Measurements from ENCODE around the gene VRK3. TPM values are rescaled to one million over a fixed set of nuclear protein-coding genes. Genes with fewer than 3 reads are reported as not detected.

The VRK3 gene
- total RNA-seq, 1 donor from 2014 or later, result 33.6 TPM

DNA sequence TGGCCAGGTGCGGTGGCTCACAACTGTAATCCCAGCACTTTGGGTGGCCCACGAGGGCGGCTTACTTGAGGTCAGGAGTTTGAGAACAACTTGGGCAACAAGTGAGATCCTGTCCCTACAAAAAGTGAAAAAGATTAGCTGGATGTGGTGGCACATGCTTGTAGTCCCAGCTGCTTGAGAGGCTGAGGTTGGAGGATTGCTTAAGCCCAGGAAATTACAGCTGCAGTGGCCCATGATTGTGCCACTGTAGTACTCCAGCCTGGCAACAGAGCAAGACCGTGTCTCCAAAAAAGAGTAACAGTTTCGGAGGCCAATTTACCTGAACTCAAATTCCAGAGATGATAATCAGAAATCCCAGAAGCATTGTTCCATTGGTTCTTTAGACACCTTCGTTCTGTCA is 5.1 kb upstream of the VRK3 start:
- no peak overlapping the region for H3K4me3 ChIP-seq (ENCODE audit: low read depth, low read length)
- TF ChIP-seq, protein P1, sequence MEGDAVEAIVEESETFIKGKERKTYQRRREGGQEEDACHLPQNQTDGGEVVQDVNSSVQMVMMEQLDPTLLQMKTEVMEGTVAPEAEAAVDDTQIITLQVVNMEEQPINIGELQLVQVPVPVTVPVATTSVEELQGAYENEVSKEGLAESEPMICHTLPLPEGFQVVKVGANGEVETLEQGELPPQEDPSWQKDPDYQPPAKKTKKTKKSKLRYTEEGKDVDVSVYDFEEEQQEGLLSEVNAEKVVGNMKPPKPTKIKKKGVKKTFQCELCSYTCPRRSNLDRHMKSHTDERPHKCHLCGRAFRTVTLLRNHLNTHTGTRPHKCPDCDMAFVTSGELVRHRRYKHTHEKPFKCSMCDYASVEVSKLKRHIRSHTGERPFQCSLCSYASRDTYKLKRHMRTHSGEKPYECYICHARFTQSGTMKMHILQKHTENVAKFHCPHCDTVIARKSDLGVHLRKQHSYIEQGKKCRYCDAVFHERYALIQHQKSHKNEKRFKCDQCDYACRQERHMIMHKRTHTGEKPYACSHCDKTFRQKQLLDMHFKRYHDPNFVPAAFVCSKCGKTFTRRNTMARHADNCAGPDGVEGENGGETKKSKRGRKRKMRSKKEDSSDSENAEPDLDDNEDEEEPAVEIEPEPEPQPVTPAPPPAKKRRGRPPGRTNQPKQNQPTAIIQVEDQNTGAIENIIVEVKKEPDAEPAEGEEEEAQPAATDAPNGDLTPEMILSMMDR (conservative IDR thresholded peaks at IDR 0.05; ENCODE audit: low read depth, low read length), result no peak
- DNase-seq (ENCODE audit: low read depth), result no peak

DNA sequence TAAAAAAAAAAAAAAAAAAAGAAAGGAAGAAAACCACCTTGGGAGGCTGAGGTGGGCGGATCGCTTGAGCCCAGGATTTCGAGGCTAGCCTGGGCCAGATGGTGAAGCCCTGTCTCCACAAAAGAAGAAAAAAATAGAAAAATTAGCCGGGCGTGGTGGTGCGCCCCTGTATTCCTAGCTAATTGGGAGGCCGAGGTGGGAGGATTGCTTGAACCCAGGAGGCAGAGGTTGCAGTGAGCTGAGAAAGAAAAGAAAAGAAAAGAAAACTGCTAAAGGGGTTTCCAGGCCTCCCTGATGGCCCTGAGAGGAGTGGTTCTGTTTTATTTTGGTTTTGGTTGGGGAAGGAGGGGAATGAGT is 1.4 kb upstream of the VRK3 start:
- DNase-seq (ENCODE audit: low read depth), result no peak
- TF ChIP-seq, protein P1 (conservative IDR thresholded peaks at IDR 0.05; ENCODE audit: low read depth, low read length), result no peak
- peak overlapping the region; percentile 98 for H3K4me3 ChIP-seq (ENCODE audit: low read depth, low read length)

DNA sequence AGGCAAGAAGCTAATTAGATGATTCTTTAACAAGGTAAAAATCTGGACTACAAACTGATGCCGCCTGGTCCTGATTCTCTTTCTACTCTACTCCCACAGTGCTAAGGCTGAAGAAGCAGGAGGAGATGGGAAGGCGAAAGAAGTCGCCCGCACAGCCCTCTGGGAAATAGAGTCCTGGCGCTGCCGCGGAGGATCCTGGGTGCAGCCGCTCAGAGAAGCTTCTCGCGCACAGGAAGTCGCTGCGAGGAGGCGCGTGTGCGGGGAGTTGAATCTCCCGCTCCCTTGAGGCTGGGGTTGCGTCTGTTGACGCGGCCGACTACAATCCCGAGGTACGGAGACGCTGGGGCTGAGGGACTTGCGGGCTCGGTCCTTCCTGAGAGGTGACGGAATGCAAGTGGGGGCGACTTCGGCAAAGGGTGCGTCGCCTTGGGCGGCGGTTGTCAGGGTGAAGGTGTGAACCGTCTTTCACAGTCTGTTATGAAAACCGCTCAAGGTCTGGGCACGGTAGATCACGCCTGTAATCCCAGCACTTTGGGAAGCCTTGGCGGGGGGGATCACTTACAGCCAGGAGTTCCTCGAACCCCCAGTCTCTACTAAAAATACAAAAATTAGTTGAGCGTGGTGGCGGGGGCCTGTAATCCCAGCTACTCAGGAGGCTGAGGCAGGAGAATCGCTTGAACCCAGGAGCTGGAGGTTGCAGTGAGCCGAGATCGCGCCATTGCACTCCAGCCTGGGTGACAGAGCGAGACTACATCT is 800 bp upstream of the VRK3 start, which contains the start of gene ZNF473:
ZNF473 (plus strand) TSS at position 212 of the 756 bp plus-strand sequence. CDS start 5,078 bp downstream, outside the sequence.
- DNase-seq (ENCODE audit: low read depth), result no peak
- TF ChIP-seq, protein P1 (conservative IDR thresholded peaks at IDR 0.05; ENCODE audit: low read depth, low read length), result no peak
- peak within 1 kb of the TSS; percentile 99 for H3K4me3 ChIP-seq (ENCODE audit: low read depth, low read length)

- no peak for DNase-seq (ENCODE audit: low read depth)
- H3K4me3 ChIP-seq (ENCODE audit: low read depth, low read length), result peak overlapping the region; percentile 99
- TF ChIP-seq, protein P1 (conservative IDR thresholded peaks at IDR 0.05; ENCODE audit: low read depth, low read length), result no peak
Measured at GRCh38 chr19:50024719-50025021, 502 bp downstream of the VRK3 start.

DNA sequence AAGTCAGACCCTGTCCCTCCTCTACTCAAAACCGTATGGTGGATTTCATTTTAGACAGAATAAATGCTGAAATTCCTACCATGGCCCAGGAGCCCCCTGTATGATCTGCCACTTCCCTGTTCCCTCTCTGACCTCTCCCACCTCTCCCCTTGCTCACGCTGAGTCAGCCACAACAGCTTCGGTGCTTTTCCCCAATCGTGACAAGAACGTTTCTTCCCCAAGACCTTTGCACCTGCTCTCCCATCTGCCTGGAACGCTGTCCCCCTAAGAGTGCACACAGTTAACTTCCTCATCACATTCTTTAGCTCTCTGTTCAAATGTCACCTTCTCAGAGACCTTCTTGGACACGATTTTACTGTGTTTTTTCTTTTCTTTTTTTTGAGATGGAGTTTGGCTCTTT is 2.3 kb downstream of the VRK3 start:
- no peak overlapping the region for H3K4me3 ChIP-seq (ENCODE audit: low read depth, low read length)
- TF ChIP-seq, protein P1 (conservative IDR thresholded peaks at IDR 0.05; ENCODE audit: low read depth, low read length), result no peak
- no peak for DNase-seq (ENCODE audit: low read depth)

GRCh38 chr19:50020481-50020880 is 4.7 kb downstream of the VRK3 start:
- H3K4me3 ChIP-seq (ENCODE audit: low read depth, low read length), result no peak overlapping the region
- TF ChIP-seq, protein P1 (conservative IDR thresholded peaks at IDR 0.05; ENCODE audit: low read depth, low read length), result no peak
- peak; percentile 85 for DNase-seq (ENCODE audit: low read depth)

- H3K4me3 ChIP-seq (ENCODE audit: low read depth, low read length), result no peak overlapping the region
- no peak for DNase-seq (ENCODE audit: low read depth)
- TF ChIP-seq, protein P1 (conservative IDR thresholded peaks at IDR 0.05; ENCODE audit: low read depth, low read length), result no peak
Measured at GRCh38 chr19:50016225-50016807, 8.9 kb downstream of the VRK3 start.

All from epithelial cell of proximal tubule (primary cell).